ENCODE data around the gene REPS2.
"Not testable (repeated sequence)": the region's sequence is repeated elsewhere in the genome, so short reads cannot be mapped to it uniquely, and the experiment has no call there.

Gene REPS2

GRCh38 chrX:16946361-16946964 lies at the start of gene REPS2:
TSS of gene REPS2 (plus strand) at chrX:16946658. CDS start at chrX:16946862, 204 bp downstream.
- DNase-seq = peak; percentile 21

GRCh38 chrX:16897445-16897844 lies 49.0 kb upstream of the REPS2 start:
- DNase-seq = no peak

DNA sequence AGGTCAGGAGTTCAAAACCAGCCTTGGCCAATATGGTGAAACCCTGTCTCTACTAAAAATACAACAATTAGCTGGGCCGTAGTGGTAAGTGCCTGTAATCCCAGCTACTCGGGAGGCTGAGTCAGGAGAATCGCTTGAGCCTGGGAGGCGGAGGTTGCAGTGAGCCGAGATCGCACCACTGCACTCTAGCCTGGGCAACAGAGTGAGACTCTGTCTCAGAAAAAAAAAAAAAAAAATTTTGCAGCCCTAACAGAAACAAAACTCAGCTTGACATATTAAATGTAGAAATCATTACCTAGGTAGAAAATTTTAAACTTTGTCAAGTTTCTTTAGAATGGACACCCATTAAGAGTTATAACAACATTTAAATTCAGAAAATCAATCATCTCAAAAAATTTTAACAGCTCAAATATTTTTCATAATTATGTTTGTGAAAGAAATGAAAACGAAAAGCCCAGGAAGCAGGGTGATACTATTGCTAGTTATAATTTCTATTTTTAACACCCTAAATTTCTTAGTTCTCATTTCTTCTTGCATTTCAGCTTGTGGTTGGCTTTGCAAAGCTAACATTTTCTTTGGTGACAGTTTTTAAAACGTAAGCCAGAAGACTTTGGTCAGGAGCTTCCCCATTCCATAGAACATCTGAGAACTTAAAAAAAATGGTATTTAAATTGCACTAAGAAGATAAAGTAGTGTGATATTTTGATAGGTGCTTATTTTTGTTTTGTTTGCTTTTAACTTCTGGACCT lies 43.0 kb upstream of the REPS2 start:
- DNase-seq = no peak

DNA sequence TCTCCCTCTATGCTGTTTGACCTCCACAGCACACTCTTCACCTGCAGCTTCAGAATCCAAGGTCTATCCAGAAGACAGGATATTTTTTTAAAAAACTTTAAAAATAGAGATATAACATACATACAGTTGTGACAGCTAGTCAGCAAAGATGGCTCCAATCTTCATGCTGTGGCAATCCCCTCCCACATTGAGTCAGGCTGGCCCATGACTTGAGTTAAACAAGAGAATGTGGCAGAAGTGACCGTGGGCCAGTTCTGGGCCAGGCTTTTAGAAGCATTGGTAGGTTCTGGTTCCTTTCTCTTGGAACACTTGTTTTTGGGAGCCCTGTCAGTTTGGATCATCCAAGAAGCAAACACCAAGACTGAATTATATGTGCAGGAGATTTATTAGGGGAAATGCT lies 36.1 kb upstream of the REPS2 start:
- no peak for DNase-seq

- DNase-seq = no peak
Observed at GRCh38 chrX:16914058-16914457, 32.4 kb upstream of the REPS2 start.

DNA sequence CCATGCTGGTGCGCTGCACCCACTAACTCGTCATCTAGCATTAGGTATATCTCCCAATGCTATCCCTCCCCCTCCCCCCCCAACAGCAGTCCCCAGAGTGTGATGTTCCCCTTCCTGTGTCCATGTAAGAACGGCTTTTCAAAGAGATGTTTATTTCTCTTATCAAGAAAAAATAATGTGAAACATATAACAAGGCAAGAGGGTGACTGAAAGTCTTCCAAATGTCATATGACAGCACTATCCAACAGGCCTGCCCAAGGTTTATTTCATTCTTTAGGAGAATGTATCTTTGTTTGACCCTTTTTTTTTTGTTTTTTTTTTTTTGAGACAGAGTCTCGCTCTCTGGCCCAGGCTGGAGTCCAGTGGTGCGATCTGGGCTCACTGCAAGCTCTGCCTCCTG lies 29.9 kb upstream of the REPS2 start:
- DNase-seq = no peak

- no peak for DNase-seq
Observed at GRCh38 chrX:16917120-16917519, 29.3 kb upstream of the REPS2 start.

GRCh38 chrX:16918979-16919378 lies 27.5 kb upstream of the REPS2 start:
- no peak for DNase-seq

DNA sequence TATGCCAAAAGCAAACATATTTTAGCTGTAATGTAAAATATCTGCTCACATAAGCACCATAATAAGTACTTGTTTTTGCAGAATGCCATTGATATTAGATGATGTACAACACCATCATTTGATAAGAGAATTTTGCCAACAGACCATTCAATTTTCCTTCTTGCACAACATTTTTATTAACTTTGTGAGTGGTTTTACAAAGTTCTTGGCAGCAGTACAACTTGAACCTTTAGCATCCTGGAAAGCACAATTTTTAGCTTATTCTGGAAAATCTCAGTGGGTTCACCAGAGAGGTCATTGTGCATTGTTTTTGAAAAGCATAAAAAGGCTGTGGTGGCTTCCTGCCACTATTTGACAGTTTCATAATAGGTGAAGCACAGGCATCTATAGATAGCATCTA lies 26.4 kb upstream of the REPS2 start:
- DNase-seq = no peak

DNA sequence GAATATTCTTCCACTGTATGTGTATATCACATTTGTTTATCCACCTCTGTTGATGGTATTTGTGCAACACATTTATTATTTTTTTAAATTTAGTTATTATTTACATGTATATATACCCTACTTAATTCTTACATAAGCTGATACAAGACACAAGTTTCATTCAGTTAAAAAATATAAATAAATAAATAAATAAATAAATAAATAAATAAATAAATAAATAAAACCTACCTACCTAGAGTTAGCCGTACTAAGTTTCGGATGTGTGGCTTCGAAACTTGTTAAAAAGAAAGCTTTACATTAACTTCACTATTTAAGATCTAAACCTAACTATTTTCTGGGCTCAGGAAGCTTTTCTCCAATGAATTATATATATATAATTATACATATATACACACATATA lies 23.3 kb upstream of the REPS2 start:
- no peak for DNase-seq

- DNase-seq = no peak
Observed at GRCh38 chrX:16924631-16925480, 21.6 kb upstream of the REPS2 start.

GRCh38 chrX:16930392-16930791 lies 16.1 kb upstream of the REPS2 start:
- DNase-seq = no peak

- no peak for DNase-seq
Observed at GRCh38 chrX:16931371-16931770, 15.1 kb upstream of the REPS2 start.

DNA sequence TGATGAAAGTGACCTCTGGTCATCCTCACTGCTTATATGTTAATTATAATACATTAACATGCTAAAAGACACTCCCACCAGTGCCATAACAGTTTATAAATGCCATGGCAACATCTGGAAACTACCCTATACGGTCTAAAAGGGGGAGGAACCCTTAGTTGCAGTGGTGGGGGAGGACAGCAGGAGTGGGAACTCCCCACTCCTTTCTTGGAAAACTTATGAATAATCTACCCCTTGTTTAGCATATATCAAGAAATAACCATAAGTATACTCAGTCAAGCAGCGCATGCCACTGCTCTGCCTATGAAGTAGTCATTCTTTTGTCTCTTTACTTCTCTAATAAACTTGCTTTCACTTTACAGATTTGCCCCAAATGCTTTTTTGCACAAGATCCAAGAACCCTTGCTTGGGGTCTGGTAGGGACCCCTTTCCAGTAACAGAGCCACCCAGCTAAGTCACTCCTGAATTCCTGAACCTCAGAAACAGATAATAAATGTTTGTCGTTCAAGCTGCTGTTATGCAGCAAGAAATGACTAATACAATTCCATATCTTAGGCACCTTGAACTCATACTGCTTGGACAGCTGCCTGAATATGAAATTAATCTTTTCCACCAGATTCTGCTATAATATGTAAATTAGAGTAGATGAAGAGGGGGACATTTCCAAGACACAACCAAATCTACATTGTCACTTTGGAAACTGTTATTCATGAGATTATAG lies 14.4 kb upstream of the REPS2 start:
- no peak for DNase-seq

GRCh38 chrX:16934185-16934584 lies 12.3 kb upstream of the REPS2 start:
- no peak for DNase-seq

- no peak for DNase-seq
Observed at GRCh38 chrX:16946971-16947562, 609 bp downstream of the REPS2 start.

GRCh38 chrX:16950423-16950822 lies 4.0 kb downstream of the REPS2 start:
- DNase-seq = no peak

DNA sequence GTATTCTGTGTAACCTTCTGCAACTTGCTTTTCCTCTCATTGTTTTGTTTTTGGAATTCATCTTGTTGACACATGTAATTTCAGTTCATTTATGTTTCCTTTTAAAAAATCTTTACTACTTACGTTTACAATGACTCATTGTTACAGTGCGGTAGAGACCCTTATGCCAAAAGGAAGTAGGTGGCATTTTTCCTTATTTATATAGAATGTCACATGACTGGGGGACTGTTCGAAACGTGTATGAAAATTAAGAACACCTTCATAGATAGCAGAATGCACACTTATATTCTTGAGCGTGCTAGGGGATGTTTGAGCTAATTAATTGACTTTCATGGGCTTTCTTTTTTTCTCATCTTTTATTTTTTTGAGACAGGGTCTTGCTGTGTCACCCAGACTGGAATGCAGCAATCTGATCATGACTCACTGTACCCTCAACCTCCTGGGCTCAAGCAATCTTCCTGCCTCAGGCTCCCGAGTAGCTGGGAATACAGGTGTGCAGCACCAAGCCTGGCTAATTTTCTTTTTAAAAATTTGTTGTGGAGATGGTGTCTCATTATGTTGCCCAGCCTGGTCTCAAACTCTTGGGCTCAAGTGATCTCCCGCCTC lies 7.3 kb downstream of the REPS2 start:
- DNase-seq = no peak

GRCh38 chrX:16957751-16958150 lies 11.3 kb downstream of the REPS2 start:
- no peak for DNase-seq

DNA sequence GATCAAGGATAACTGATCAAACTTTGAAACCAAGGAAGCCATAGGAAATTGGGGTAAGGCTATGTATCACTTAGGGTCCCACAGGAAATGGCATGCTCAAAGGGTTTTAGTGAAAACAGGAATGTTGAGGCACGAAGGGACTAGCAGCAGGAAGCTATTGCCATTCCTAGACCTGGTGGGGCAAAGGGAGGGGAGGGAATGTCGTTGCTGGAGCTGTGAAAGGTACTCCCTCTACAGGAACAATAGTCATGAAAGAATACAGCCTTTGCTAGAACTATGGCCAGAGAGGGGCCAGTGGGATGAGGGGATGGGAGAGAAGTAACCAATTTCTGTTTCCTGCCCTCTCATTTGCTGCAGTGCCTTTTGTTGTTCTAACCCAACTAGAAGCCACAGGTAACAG lies 11.9 kb downstream of the REPS2 start:
- no peak for DNase-seq

GRCh38 chrX:16962661-16963060 lies 16.2 kb downstream of the REPS2 start:
- DNase-seq = not testable (repeated sequence)

DNA sequence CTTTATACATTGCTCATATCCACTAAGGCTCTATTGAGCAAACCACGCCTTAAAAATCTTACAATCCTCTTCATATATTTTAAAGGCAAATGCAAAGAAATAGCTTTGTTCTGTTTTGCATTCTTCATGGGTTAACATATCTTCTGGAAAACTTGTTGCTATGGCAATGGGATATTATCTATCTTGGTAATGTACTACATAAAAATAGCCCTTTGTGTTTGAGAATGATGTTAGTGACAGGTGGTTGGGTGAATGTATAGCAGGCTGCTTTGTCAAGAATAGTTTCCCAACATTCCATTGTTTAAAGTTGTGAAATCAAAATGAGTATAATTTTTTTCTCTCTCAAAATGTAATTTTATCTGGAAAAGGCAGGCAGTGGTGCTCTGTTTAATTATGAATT lies 16.8 kb downstream of the REPS2 start:
- DNase-seq = no peak

Data from DMS79 (cell line).